ENCODE results near the gene SPATA20.

DNA sequence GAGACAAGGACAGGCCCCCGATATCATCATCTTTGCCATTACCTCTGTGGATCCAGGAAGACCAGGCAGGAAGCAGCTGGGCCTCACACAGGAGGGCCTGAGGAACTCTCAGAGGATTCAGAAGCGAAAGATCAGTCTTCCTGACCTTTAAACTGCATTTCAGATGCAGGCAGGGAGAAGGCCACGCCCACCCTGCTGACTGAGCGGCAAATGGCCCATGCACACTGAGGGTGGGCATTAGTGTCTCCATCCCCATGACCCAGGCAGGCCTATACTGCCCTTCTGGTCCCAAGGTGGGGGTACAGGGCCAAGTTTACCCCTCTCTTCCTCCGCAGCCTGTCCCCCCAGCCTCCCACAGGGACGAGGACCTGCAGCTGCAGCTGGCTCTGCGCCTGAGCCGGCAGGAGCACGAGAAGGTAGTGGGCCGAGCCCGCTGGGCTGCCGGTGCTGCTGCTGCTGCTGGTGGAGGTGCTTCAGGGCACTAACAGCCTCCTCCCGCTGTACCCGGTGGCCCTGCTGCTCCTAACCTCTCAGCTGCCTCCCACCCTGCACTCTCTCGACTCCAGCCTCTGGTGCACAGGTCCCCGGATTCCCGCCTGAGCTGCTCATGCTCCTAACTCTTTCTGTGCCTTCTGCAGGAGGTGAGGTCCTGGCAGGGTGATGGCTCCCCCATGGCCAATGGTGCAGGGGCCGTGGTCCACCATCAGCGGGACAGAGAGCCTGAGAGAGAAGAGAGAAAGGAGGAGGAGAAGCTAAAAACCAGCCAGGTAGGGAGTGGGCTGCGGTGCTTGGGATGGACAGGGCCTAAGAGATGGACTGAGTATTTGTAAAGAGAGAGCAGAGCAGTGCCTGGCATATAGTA, 8.2 kb upstream of the SPATA20 start:
- TF ChIP-seq CTCF (IDR thresholded peaks at IDR 0.05; ENCODE audit: low read length), result no peak
- no peak for TF ChIP-seq EZH2 (optimal IDR thresholded peaks at IDR 0.05; ENCODE audit: low read depth, low read length)

Data from MM.1S (cell line).